ENCODE results near the gene VKORC1. TPM values are rescaled to one million over a fixed set of nuclear protein-coding genes. Genes with fewer than 3 reads are reported as not detected.

Gene VKORC1
- total and polyA plus RNA-seq, 2 experiments from 2014 or later = 89.6 to 100 TPM

- H3K27me3 ChIP-seq (ENCODE audit: insufficient read depth) = no peaks in the 10 kb centered on the region
- Mint-ChIP-seq H3K9me3 (peaks cover 5% of the 10 kb centered on the region; the same call in 2 of the 3 replicates), H3K27ac (peak overlapping the region; percentile 80), H3K36me3 (ENCODE audit: low read depth) (peaks cover 28% of the 10 kb centered on the region), H3K4me1 (peaks cover 8% of the 10 kb centered on the region), H3K27me3 (ENCODE audit: insufficient read depth, low read depth, poor library complexity) (peaks cover 11% of the 10 kb centered on the region), H3K4me3 (peak overlapping the region; percentile 93)
- H2AFZ ChIP-seq = peak overlapping the region; percentile 75
- peaks cover 6% of the 10 kb centered on the region; the same call in 1 of the 2 replicates for H3F3A ChIP-seq (replicated peaks; ENCODE audit: low read depth)
- peak overlapping the region; percentile 91 for H3K4me2 ChIP-seq
- H4K20me1 ChIP-seq (replicated peaks; ENCODE audit: insufficient read depth) = no peaks in the 10 kb centered on the region
- peak overlapping the region; percentile 84 for H3K4me3 ChIP-seq
- ATAC-seq = peak; percentile 21
- peaks cover 7% of the 10 kb centered on the region; the same call in 1 of the 2 replicates for H3K4me1 ChIP-seq (ENCODE audit: insufficient read depth)
- no peaks in the 10 kb centered on the region for H3K9me2 ChIP-seq (ENCODE audit: insufficient read depth)
- no peaks in the 10 kb centered on the region for H3K36me3 ChIP-seq (ENCODE audit: insufficient read depth)
- TF ChIP-seq NANOG (IDR thresholded peaks at IDR 0.05; ENCODE audit: borderline replicate concordance) = no peak
- no peak for TF ChIP-seq ZNF331 (CRISPR knock-in tag; IDR thresholded peaks at IDR 0.05; ENCODE audit: low read depth)
- no peak for TF ChIP-seq ZNF114 (CRISPR knock-in tag; IDR thresholded peaks at IDR 0.05)
- no peak for TF ChIP-seq STAT1 (IDR thresholded peaks at IDR 0.05; ENCODE audit: unreplicated experiment)
- TF ChIP-seq CREB1 (CRISPR knock-in tag; IDR thresholded peaks at IDR 0.05; ENCODE audit: low read depth) = no peak
- TF ChIP-seq POLR2AphosphoS5 (IDR thresholded peaks at IDR 0.05; ENCODE audit: low read depth) = no peak
- TF ChIP-seq ETS1 (IDR thresholded peaks at IDR 0.05) = no peak
- TF ChIP-seq JUNB (IDR thresholded peaks at IDR 0.05; ENCODE audit: unreplicated experiment) = no peak
- TF ChIP-seq, protein P1, sequence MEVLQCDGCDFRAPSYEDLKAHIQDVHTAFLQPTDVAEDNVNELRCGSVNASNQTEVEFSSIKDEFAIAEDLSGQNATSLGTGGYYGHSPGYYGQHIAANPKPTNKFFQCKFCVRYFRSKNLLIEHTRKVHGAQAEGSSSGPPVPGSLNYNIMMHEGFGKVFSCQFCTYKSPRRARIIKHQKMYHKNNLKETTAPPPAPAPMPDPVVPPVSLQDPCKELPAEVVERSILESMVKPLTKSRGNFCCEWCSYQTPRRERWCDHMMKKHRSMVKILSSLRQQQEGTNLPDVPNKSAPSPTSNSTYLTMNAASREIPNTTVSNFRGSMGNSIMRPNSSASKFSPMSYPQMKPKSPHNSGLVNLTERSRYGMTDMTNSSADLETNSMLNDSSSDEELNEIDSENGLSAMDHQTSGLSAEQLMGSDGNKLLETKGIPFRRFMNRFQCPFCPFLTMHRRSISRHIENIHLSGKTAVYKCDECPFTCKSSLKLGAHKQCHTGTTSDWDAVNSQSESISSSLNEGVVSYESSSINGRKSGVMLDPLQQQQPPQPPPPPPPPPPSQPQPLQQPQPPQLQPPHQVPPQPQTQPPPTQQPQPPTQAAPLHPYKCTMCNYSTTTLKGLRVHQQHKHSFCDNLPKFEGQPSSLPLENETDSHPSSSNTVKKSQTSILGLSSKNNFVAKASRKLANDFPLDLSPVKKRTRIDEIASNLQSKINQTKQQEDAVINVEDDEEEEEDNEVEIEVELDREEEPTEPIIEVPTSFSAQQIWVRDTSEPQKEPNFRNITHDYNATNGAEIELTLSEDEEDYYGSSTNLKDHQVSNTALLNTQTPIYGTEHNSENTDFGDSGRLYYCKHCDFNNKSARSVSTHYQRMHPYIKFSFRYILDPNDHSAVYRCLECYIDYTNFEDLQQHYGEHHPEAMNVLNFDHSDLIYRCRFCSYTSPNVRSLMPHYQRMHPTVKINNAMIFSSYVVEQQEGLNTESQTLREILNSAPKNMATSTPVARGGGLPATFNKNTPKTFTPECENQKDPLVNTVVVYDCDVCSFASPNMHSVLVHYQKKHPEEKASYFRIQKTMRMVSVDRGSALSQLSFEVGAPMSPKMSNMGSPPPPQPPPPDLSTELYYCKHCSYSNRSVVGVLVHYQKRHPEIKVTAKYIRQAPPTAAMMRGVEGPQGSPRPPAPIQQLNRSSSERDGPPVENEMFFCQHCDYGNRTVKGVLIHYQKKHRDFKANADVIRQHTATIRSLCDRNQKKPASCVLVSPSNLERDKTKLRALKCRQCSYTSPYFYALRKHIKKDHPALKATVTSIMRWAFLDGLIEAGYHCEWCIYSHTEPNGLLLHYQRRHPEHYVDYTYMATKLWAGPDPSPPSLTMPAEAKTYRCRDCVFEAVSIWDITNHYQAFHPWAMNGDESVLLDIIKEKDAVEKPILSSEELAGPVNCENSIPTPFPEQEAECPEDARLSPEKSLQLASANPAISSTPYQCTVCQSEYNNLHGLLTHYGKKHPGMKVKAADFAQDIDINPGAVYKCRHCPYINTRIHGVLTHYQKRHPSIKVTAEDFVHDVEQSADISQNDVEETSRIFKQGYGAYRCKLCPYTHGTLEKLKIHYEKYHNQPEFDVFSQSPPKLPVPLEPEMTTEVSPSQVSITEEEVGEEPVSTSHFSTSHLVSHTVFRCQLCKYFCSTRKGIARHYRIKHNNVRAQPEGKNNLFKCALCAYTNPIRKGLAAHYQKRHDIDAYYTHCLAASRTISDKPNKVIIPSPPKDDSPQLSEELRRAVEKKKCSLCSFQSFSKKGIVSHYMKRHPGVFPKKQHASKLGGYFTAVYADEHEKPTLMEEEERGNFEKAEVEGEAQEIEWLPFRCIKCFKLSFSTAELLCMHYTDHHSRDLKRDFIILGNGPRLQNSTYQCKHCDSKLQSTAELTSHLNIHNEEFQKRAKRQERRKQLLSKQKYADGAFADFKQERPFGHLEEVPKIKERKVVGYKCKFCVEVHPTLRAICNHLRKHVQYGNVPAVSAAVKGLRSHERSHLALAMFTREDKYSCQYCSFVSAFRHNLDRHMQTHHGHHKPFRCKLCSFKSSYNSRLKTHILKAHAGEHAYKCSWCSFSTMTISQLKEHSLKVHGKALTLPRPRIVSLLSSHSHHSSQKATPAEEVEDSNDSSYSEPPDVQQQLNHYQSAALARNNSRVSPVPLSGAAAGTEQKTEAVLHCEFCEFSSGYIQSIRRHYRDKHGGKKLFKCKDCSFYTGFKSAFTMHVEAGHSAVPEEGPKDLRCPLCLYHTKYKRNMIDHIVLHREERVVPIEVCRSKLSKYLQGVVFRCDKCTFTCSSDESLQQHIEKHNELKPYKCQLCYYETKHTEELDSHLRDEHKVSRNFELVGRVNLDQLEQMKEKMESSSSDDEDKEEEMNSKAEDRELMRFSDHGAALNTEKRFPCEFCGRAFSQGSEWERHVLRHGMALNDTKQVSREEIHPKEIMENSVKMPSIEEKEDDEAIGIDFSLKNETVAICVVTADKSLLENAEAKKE (CRISPR knock-in tag; IDR thresholded peaks at IDR 0.05) = no peak
- no peak for TF ChIP-seq REST (IDR thresholded peaks at IDR 0.05; ENCODE audit: unreplicated experiment)
- TF ChIP-seq CTCF (conservative IDR thresholded peaks at IDR 0.05; ENCODE audit: low read depth in 2 of 2) = no peak
- TF ChIP-seq EZH2 (IDR thresholded peaks at IDR 0.05; ENCODE audit: low read depth, unreplicated experiment) = no peak
- no peak for TF ChIP-seq EZH2phosphoT487 (IDR thresholded peaks at IDR 0.05; ENCODE audit: unreplicated experiment)
- H3K79me2 ChIP-seq (replicated peaks; ENCODE audit: insufficient read depth) = peaks cover 16% of the 10 kb centered on the region
- H3K27ac ChIP-seq (ENCODE audit: low read depth) = peak overlapping the region; percentile 85
- DNase-seq (ENCODE audit: low spot score) = peak; percentile 62
Measured at GRCh38 chr16:31094088-31094423, 541 bp downstream of the VKORC1 start.

All from GM23338 (cell line).